Progenitor cell of endocrine pancreas (in vitro differentiated cells): ENCODE data around the gene WBP2NL. TPM values are rescaled to one million over a fixed set of nuclear protein-coding genes. Genes with fewer than 3 reads are reported as not detected.

Experiments used
- DNase-seq: peaks from one replicate; pipeline ENCODE4 v3.0.0; 2021; ENCODE audit warnings: low spot score; ENCODE audit not compliant: unreplicated experiment
- H3K27ac Mint-ChIP-seq: 2 replicates; pipeline ENCODE4 v1.8.0; 2021; ENCODE audit warnings: mild to moderate bottlenecking, moderate library complexity, mixed read lengths
- H3K27me3 Mint-ChIP-seq: 2 replicates; pipeline ENCODE4 v1.8.0; 2021; ENCODE audit warnings: mixed read lengths
- H3K36me3 Mint-ChIP-seq: 2 replicates; pipeline ENCODE4 v1.8.0; 2022; ENCODE audit warnings: mixed read lengths; ENCODE audit not compliant: insufficient read depth
- H3K4me1 Mint-ChIP-seq: 2 replicates; pipeline ENCODE4 v1.8.0; 2021; ENCODE audit warnings: low read depth, mixed read lengths
- H3K4me3 Mint-ChIP-seq: 2 replicates; pipeline ENCODE4 v1.8.0; 2021; ENCODE audit warnings: low read depth, mild to moderate bottlenecking, moderate library complexity, mixed read lengths
- H3K9me3 Mint-ChIP-seq: 2 replicates; pipeline ENCODE4 v1.8.0; 2021; ENCODE audit warnings: low read depth, mixed read lengths
- CTCF ChIP-seq: fragments of 200-600 bp; sonication (generic); IDR thresholded peaks from one replicate; pipeline ENCODE4 v1.5.0; 2021; ENCODE audit warnings: antibody characterized with exemption, mild to moderate bottlenecking; ENCODE audit not compliant: unreplicated experiment
- total RNA-seq: library from RNA; stranded (reverse); gene quantifications from 2 replicates; pipeline ENCODE4 v1.2.1, GENCODE V29; 2021

WBP2NL gene
- total RNA-seq, 1 donor from 2014 or later = not detected

GRCh38 chr22:42052765-42053164, 54.2 kb downstream of the WBP2NL start:
- Mint-ChIP-seq H3K27ac (no peak overlapping the region), H3K4me3 (no peak overlapping the region), H3K27me3 (no peaks in the 10 kb centered on the region), H3K9me3 (peaks cover 19% of the 10 kb centered on the region), H3K4me1 (no peaks in the 10 kb centered on the region), H3K36me3 (peaks cover 10% of the 10 kb centered on the region)
- no peak for DNase-seq
- no peak for TF ChIP-seq CTCF

- DNase-seq = no peak
- H3K27me3 Mint-ChIP-seq = no peaks in the 10 kb centered on the region
- TF ChIP-seq CTCF = no peak
- no peaks in the 10 kb centered on the region for H3K4me1 Mint-ChIP-seq
- H3K27ac Mint-ChIP-seq = no peak overlapping the region
- peaks cover 20% of the 10 kb centered on the region for H3K36me3 Mint-ChIP-seq
- H3K4me3 Mint-ChIP-seq = no peak overlapping the region
- peaks cover 25% of the 10 kb centered on the region for H3K9me3 Mint-ChIP-seq
These were observed 58.3 kb downstream of the WBP2NL start for GRCh38 chr22:42056757-42057511.

- H3K36me3 Mint-ChIP-seq = peaks cover 22% of the 10 kb centered on the region
- TF ChIP-seq CTCF = no peak
- H3K4me3 Mint-ChIP-seq = no peak overlapping the region
- H3K9me3 Mint-ChIP-seq = peaks cover 25% of the 10 kb centered on the region
- no peaks in the 10 kb centered on the region for H3K4me1 Mint-ChIP-seq
- no peak for DNase-seq
- H3K27me3 Mint-ChIP-seq = no peaks in the 10 kb centered on the region
- no peak overlapping the region for H3K27ac Mint-ChIP-seq
These were observed 61.9 kb downstream of the WBP2NL start for GRCh38 chr22:42060489-42060888.

- no peaks in the 10 kb centered on the region for H3K4me1 Mint-ChIP-seq
- H3K36me3 Mint-ChIP-seq = peaks cover 25% of the 10 kb centered on the region
- no peaks in the 10 kb centered on the region for H3K27me3 Mint-ChIP-seq
- no peak overlapping the region for H3K4me3 Mint-ChIP-seq
- TF ChIP-seq CTCF = no peak
- no peak overlapping the region for H3K27ac Mint-ChIP-seq
- peaks cover 21% of the 10 kb centered on the region for H3K9me3 Mint-ChIP-seq
- no peak for DNase-seq
These were observed 62.5 kb downstream of the WBP2NL start for GRCh38 chr22:42061041-42061440.

- peaks cover 6% of the 10 kb centered on the region for H3K9me3 Mint-ChIP-seq
- no peak for DNase-seq
- peaks cover 18% of the 10 kb centered on the region for H3K36me3 Mint-ChIP-seq
- H3K4me3 Mint-ChIP-seq = no peak overlapping the region
- H3K27me3 Mint-ChIP-seq = no peaks in the 10 kb centered on the region
- TF ChIP-seq CTCF = no peak
- H3K27ac Mint-ChIP-seq = no peak overlapping the region
- no peaks in the 10 kb centered on the region for H3K4me1 Mint-ChIP-seq
These were observed 64.0 kb downstream of the WBP2NL start for GRCh38 chr22:42062506-42063170.
